GM12873 (cell line): ENCODE measurements around the gene PHF20.

Source experiments
- CTCF ChIP-seq: IDR thresholded peaks from 2 replicates; pipeline ENCODE4 v1.5.1; 2012; ENCODE audit warnings: low read depth, mild to moderate bottlenecking, moderate library complexity, low read length, control low read depth; ENCODE audit not compliant: insufficient read depth; ENCODE audit errors: missing control alignments

PHF20 gene

GRCh38 chr20:35731469-35731788 lies 40.4 kb upstream of the PHF20 start:
- TF ChIP-seq CTCF, result no peak

GRCh38 chr20:35731862-35732643 lies 39.8 kb upstream of the PHF20 start:
- no peak for TF ChIP-seq CTCF

- no peak for TF ChIP-seq CTCF
These were observed 39.2 kb upstream of the PHF20 start for GRCh38 chr20:35732644-35732982.

- TF ChIP-seq CTCF, result no peak
These were observed 37.4 kb upstream of the PHF20 start for GRCh38 chr20:35734374-35734773.

- TF ChIP-seq CTCF, result no peak
These were observed 36.8 kb upstream of the PHF20 start for GRCh38 chr20:35734777-35735649.

GRCh38 chr20:35735826-35736470 lies 35.9 kb upstream of the PHF20 start:
- TF ChIP-seq CTCF, result no peak

- TF ChIP-seq CTCF, result no peak
These were observed 33.9 kb upstream of the PHF20 start for GRCh38 chr20:35737865-35738333.
